ENCODE measurements around the gene ITGB6. TPM values are rescaled to one million over a fixed set of nuclear protein-coding genes. Genes with fewer than 3 reads are reported as not detected.

Gene ITGB6
- total and polyA plus RNA-seq, 2 donors (not counting 3 experiments of a cell fraction or from before 2014, with no cell fraction given): 0.03 TPM; not detected in 1

DNA sequence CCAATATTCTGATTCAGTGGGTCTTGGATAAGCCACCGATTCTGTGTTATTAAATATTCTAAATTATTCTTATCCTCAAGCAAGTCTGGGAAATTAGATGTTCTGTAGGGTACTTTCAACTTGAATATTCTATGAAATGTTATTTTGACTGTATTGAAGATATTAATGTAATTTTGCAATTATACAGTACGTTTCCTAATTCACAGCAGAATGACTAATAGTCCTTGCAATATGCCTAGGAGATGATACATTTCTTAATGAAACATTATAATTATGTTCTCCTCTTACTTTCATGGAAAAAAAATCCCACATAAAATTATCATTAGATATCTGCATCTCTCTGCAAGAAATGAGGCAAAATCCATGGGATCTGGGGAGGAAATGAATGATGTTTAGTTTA, 91.4 kb downstream of the ITGB6 start:
- no peak overlapping the region for H3K9ac ChIP-seq (replicated peaks; ENCODE audit: extremely low read depth, insufficient read depth, low read length)
- ChIA-PET CTCF (interaction anchor here (1.9 to 3.9 kb wide), 5 partner anchors 100 to 1165 kb away, joined by 5 to 84 read pairs (median 50); no protein-coding TSS in a partner anchor), POLR2A (no interaction called here)
- dilution Hi-C loops (cut with MboI; ENCODE audit: extremely low pct_ligation_motif_present, low sequenced_read_pairs): no loop called here
- H3K27me3 ChIP-seq (ENCODE audit: control insufficient read depth in 2 of 2, insufficient read depth in 2 of 2, low read length in 2 of 2): no peaks in the 10 kb centered on the region
- no peaks in the 10 kb centered on the region for H3K9me1 ChIP-seq (replicated peaks; ENCODE audit: control insufficient read depth, extremely low read depth, insufficient read depth, low read length)
- intact Hi-C loops (cut with micrococcal nuclease): no loop called here
- no peak for DNase-seq (ENCODE audit: low read depth, low spot score)
- H3K9me3 ChIP-seq (replicated peaks; ENCODE audit: control insufficient read depth, insufficient read depth, low read length): no peaks in the 10 kb centered on the region
- H3K36me3 ChIP-seq (ENCODE audit: control insufficient read depth in 2 of 2, extremely low read depth in 1 of 2, insufficient read depth in 2 of 2, low read length in 2 of 2): no peaks in the 10 kb centered on the region
- H4K20me1 ChIP-seq (replicated peaks; ENCODE audit: control insufficient read depth, extremely low read depth, insufficient read depth, low read length): no peaks in the 10 kb centered on the region
- H3K79me2 ChIP-seq (ENCODE audit: control insufficient read depth, insufficient read depth, low read length): no peaks in the 10 kb centered on the region
- no peaks in the 10 kb centered on the region for H3K4me1 ChIP-seq (ENCODE audit: control insufficient read depth, extremely low read depth, insufficient read depth, low read length)
- H3K4me2 ChIP-seq (ENCODE audit: insufficient read depth, low read length): no peak overlapping the region
- TF ChIP-seq FOS (IDR thresholded peaks at IDR 0.05; ENCODE audit: borderline replicate concordance, insufficient read depth, low read length) (no peak), EZH2 (IDR thresholded peaks at IDR 0.05; ENCODE audit: borderline replicate concordance, low read depth, low read length, severe bottlenecking) (no peak), JUN (IDR thresholded peaks at IDR 0.05; ENCODE audit: borderline replicate concordance, insufficient read depth, insufficient read length, low read depth) (no peak), GATA2 (IDR thresholded peaks at IDR 0.05; ENCODE audit: insufficient read depth, insufficient read length, low read depth, low read length) (no peak), POLR2AphosphoS5 (IDR thresholded peaks at IDR 0.05; ENCODE audit: insufficient read depth, low read depth, low read length) (no peak), POLR2A (IDR thresholded peaks at IDR 0.05; ENCODE audit: low read depth, low read length) (no peak), MYC (IDR thresholded peaks at IDR 0.05; ENCODE audit: low read depth, low read length) (no peak)
- TF ChIP-seq, protein P1, sequence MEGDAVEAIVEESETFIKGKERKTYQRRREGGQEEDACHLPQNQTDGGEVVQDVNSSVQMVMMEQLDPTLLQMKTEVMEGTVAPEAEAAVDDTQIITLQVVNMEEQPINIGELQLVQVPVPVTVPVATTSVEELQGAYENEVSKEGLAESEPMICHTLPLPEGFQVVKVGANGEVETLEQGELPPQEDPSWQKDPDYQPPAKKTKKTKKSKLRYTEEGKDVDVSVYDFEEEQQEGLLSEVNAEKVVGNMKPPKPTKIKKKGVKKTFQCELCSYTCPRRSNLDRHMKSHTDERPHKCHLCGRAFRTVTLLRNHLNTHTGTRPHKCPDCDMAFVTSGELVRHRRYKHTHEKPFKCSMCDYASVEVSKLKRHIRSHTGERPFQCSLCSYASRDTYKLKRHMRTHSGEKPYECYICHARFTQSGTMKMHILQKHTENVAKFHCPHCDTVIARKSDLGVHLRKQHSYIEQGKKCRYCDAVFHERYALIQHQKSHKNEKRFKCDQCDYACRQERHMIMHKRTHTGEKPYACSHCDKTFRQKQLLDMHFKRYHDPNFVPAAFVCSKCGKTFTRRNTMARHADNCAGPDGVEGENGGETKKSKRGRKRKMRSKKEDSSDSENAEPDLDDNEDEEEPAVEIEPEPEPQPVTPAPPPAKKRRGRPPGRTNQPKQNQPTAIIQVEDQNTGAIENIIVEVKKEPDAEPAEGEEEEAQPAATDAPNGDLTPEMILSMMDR (IDR thresholded peaks at IDR 0.05; ENCODE audit: extremely low read depth in 1 of 2, insufficient read depth in 1 of 2, low read depth in 1 of 2, low read length in 2 of 2): no peak
- TF ChIP-seq, protein P2, sequence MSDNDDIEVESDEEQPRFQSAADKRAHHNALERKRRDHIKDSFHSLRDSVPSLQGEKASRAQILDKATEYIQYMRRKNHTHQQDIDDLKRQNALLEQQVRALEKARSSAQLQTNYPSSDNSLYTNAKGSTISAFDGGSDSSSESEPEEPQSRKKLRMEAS (IDR thresholded peaks at IDR 0.05; ENCODE audit: insufficient read depth, insufficient read length): no peak
- H2AFZ ChIP-seq (ENCODE audit: low read depth, low read length): no peak overlapping the region
- H3K4me3 ChIP-seq (replicated peaks in 1 of 3; ENCODE audit: insufficient read depth in 1 of 3, low read depth in 1 of 3, low read length in 3 of 3): no peak overlapping the region
- no TSS peak for BruUV-seq (replicated peaks)
- H3K27ac ChIP-seq (ENCODE audit: insufficient read depth, low read depth, low read length): no peak overlapping the region
- no peak for FAIRE-seq
